Endometrium (tissue), 2 donors: ENCODE results near the gene SLIT3.

Source experiments
- FAIRE-seq: peaks from 2 replicates; lab custom pipeline; 2012; peaks lifted over from hg19 to GRCh38; lab: Jason Lieb, UNC
- donor health status: control.
- donor health status: control.

SLIT3 gene

DNA sequence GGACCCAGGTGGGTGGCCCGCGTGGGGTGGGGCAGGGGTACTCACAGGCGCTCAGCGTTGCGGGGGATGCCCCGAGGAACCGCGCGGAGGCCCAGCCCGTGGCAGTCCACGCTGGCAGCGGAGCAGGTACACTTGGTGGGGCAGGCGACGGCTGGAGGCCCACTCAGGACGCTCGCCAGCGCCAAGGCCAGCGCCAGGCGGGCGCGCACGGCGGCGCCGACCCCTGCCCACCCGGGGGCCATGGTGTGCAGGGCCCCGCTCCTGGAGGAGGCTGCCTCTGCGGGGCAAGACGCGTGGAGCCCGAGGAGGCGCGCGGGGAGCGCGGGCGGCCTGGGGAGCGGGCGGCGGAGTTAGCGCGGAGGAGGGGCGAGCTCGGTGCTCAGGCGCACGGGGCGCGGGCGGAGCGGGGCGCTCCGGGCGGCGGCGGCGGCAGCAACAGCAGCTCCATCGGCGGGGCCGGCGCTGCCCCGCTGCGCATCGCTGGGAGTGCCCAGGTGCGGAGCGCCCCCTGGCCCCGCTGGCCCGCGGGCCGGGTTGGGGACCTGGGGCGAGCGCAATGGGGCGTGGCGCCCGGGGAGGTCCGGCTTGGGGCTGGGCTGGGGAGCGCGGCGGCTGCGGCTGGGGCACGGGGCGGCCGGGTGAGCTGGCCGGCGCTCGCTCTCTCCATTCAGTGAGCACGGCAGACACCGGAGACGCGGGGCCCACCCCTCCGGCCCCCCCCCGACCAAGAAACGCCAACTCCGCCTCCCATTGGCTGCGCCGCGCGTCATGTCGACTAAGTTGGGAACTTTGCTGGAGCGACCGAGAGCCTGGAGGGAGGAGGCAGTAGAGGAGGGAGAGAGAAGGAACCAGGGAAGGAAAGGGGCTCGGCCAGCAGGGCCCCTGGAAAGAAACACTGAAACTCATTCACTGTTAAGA, at the start of gene SLIT3:
SLIT3 (minus strand) TSS at position 672 of the 918 bp plus-strand sequence; CDS start at position 242, 430 bp downstream.
- no peak for FAIRE-seq

DNA sequence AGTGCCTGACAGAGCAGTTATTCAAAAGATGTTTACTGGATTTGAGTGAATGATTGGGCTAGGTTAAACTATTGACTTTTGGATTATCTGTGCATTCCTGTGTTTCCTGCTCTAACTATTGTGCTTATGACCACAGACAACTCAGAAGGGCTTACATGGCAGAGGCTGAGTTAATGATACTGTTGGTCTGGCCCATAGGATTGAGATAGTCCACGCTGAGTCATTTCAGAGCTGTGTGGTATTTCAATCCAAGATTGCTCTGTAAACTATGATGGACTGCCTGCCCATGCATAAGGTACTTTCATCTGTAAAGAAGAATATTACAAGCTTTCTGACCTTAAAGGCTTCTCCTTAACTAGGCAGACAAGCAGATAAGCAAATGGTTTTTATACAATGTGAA, 49.1 kb upstream of the SLIT3 start:
- no peak for FAIRE-seq

DNA sequence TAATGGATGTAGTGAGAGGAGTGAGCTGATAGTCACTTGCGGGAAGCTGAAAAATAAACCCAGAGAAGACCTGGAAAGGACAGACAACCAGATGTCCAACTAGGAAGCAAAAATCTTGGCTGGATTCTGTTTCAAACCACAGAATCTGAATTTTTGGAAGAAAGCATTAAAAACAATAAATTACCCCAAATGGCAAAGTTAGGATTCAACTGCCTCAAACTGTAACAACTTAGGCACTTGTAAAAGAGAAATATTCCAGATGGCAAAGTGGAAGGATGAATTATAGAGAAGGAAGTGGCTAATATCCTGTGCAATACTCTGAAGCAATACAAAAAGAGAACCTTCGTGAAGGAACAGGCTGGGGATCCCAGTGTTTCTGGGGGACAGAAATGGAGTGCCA, 46.8 kb upstream of the SLIT3 start:
- FAIRE-seq = no peak

DNA sequence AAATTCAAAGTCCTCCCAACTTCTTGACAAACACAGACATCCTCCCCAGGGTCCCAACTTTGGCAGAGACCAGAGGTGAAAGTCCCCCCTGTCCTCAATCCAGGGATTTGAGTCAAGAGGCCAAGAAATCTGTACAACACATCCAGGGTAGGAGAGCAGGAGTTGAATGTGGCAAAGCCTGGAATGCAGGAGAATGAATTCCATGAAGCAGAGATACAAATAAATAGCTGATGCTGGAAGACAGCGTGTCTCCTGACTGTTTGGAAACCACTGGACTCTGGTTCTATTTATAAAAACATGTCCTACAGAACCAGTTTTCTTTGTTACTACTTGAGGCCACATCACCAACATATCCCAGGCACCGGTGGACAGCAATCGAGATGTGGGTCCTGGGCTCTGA, 43.7 kb upstream of the SLIT3 start:
- FAIRE-seq = no peak

DNA sequence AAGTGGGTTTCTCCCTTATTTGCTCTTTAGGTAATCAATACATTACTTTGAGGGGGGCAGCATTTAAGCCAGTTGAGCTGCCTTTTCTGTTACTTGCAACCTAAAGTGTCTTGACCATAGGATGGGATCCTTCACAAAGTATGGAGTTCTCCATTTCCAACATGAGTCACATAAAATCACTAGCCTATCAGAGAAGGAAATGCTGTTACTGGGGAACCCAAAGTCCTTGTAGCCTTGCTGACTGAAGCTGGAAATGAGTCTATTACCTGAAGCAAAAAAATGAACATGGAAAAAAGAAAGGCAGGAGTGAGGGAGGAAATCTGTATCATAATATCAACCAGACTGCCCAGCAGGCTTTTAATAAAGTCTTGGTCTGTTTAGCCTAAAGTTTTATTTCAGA, 42.8 kb upstream of the SLIT3 start:
- no peak for FAIRE-seq

DNA sequence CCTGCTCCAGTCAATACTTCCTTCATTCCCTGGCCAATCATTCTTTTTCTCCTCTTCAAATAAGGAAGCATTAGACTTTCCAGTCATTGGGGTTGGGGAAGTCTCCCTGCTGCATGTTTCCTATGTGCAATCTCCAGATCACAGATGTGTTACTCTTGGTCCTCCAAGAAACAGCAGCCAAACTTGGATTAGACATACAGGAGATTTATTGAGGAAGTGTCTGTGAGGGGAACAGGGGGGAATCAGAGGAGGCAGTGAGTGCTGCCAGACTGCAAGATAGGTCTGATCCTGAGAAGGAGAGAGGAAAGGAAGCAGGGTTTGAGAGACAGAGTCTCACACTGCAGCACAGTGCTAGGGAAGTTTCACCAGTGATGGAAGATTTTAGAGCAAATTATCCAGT, 40.6 kb upstream of the SLIT3 start:
- no peak for FAIRE-seq

DNA sequence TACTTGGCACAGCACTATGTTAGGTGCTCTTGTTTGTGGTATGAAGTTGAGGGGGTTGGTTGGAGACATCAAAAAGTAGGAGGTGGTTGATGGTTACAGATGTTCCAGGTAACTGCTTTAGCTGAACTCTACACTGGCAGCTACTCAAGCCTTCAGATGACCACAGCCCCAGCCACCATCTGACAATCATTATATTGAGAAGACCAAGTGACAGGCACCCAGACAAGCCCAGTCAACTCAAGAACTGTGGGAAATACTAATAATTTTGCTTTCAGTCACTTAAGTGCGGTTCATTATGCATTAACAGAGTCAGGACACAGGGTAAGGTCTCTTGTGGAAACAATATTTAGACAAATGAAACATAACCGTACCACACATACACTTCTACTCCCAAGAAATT, 38.9 kb upstream of the SLIT3 start:
- no peak for FAIRE-seq

DNA sequence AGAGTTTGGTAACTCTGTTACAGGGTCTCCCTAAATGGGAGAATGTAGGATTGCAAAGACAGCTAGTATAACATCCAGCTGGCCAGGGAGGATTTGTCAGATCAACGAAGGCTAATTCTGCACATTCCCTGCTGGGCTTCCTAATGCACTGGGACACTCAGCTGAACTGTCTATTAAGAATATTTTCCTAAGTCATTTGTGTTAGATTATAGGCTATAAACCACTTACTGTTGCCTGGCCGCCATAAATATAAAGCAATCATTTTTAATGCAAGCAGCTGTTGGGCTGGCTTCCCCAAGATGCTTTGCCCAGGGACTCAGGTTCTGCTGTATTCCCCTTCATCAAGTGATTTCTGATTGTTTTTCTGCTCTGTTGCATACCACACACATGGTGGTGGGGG, 35.3 kb upstream of the SLIT3 start:
- no peak for FAIRE-seq

DNA sequence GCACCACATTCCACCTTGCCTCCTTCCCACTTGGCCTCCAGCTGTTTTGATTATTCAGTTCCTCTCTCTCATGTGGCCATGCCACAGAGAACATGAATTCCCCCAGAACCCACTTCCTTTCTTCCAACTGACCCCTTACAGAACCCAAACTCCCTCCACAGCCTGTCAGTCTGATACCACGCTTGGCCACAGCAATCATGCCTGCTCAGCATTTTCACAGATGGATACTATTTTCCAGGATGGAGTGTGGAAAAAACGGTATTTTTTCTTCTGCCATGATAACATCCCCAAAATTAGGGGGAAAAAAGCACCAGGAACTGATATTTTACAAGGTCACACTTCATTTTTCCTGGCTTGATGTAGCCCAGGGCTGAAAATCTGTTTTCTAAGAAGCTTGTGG, 34.9 kb upstream of the SLIT3 start:
- FAIRE-seq = no peak

DNA sequence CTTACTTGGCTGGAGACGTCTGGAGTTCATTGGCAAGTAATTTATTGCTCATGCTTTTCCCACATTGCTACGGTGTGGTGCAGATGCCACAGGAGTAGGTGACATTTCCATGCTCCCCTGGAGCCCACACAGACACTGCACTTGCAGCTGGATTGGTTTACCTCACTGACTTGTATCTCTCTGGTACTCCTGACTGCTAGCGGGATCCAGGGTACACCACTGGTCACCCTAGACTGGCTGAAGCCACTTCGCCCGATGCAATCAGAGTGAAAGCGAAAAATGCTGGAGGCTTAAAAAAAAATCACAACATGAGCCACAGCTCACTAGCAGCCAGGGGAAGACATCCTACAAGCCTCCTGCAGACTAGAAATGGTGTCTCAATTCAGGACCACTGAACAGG, 32.6 kb upstream of the SLIT3 start:
- no peak for FAIRE-seq

DNA sequence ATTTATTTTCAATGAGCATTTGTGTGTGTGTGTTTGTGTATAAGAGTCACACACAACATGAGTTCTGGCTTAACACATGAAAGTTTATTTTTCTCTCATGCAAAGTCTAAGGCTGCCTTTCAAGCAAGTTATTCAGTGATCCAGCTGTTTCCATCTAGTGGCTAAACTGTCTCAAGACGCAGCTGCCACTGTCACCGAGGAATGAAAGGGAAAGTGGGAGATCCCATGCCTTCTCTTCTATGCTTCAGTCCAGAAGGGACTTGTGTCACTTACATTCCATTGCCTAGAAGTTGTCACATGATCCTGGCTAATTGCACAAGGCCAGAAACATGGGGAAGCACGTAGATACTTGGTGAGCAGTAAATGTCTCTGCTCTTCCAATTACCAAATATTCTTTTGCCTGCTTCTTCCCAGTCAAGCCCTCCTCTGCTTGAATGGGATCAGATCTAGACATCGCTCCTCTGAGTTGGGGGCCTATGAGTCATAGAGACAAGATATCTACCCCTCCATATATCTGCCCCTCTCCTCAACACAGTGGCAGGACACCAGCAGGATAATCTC, 30.4 kb upstream of the SLIT3 start:
- FAIRE-seq = no peak

DNA sequence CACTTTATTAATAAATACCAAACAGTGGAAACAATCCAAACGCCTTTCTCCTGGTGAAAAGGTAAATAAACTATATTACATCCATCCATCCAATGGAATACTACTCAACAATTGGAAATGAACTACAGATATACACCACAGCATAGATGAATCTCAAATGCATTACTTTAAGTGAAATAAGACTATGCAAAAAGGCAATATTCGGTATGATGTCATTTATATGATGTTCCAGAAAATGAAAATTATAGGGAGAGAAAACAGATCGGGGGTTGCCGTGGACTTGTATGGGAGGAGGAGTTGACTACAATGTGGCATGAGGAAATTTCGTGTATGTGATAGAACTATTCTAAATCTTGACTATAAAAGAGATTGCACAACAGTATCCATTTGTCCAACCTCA, 27.5 kb upstream of the SLIT3 start:
- FAIRE-seq = no peak

DNA sequence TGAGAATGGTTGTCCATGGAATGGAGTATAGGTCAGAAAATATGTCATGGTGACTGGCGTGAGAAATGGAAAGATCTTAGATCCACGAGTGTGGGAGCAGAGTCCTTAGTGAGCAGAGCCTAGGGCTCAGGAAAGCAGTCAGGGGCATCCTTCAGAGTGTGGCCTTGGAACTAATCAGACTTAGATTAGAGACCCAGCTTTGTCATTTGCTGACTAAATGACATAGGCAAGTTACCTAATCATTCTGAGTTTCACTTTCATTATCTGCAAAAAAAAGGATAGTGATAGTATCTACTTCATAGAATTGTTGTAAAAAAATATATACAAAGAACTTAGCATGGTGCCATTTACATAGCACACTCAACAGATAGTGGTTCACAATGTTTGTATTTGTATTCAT, 24.3 kb upstream of the SLIT3 start:
- FAIRE-seq = no peak

DNA sequence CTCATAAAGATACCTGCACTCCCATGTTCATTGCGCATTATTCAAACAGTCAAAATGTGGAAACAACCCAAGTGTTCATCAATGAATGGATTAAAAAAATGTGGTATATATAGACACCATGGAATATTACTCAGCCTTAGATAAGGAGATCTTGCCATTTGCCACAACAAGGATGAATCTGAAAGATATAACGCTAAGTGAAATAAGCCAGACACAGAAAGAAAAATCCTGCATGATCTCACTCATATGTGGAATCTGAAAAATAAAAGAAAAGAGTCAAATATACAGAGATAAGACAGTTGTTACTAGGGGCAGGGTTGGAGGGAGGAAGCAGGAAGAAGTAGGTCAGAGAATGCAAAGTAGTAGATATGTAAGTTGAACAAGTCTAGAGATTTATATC, 17.6 kb upstream of the SLIT3 start:
- no peak for FAIRE-seq

DNA sequence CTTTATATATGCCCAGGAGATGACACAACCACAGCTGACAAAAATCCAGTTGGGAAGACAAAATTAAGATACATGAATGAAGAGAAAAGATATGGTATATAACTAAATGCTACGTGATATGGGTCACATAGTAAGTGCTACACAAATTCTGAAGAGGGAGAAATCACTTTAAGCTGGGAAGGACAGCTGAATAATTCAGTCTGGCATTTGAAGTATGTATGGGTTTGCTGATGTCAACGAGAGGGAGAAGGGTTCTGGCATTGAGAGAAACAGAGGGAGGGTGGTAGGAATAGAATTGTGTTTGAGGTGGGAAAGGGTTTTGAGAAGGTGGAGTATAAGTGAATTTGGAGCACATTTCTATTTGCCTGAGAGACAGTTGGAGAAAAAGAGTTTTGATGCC, 6.7 kb upstream of the SLIT3 start:
- no peak for FAIRE-seq

DNA sequence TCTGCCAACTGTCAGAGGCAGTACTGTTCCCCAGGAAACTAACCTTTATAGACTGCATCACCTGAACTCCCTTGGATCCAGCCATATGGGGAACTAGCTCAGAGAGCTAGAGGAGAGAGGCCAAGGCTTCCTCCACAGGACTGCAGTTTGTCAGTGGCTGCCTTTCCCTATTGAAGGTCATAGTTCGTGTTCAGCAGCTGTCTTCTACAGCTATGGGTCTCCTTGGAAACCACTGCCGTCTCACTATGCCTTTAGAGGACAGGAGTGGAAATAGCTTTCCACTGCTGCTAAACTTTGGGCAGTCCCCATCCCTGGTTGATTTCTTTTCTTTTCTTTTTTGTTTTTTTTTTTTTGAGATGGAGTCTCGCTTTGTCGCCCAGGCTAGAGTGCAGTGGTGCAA, 4.4 kb upstream of the SLIT3 start:
- no peak for FAIRE-seq

DNA sequence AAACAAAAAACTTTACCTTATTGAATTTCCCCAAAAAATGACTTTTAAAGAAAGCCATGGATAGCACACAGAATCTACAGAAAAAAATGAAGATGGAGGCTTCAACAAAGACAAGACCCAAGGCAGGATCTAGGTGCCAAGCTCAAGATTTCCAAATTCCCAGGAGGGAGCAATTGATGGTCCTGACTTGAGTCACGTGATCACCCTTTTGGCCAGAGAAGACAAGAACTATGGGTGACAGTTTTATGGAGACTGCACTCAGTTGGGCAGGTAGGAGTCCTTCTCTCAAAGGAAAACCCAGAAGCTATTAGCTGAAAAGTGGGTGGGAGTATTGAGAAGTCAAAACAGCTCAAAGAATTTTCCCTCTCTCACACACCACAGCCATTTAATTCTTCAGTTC, 3.2 kb upstream of the SLIT3 start:
- no peak for FAIRE-seq

DNA sequence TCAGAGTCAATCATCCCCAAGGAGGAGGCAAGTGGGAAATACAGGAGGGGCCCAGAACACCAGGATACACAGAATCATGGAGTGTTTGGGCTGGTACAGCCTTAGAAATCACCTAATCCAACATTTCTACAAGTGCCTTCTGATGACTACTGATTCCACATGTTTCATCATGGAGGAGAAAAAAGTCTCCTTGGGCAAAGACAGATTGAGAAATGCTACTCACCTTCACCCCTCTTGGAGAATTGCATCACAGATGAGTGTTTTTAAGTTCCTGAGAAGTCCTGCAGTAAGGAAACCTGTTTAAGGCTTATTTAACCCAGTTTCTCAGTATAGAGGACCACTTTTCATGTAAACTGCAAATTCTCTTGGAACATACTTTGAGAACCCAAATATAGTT, 2.2 kb upstream of the SLIT3 start:
- FAIRE-seq = no peak

DNA sequence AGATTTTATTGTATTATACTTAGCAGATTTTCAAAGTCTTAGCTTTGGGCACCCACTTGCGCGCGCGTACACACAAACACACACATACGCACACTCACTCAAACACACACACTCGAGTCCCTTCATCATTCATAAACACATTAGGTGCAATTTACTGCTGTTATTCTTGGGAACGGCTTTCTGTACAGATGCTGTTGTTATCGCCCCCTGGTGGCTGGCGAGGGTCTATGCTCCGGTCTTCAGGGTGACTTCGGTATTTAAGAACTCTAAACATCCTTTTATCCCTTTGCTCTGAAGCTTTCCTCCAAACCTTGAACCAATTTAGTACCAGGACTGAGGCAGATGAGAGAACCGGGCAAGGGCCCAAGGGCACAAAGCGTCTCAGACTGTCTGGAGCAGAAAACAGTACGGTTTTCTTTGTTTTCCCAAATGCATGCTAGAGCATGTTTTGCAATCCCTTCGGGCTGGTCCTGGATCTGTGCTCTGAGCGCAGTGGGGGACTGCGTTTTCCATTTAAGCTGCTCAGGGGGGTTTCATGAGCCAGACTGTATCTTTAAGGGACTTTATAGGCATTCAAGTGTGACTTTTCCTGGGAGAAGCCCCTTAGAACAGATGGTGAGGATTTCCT, 1.7 kb upstream of the SLIT3 start:
- peak; percentile 66 for FAIRE-seq

DNA sequence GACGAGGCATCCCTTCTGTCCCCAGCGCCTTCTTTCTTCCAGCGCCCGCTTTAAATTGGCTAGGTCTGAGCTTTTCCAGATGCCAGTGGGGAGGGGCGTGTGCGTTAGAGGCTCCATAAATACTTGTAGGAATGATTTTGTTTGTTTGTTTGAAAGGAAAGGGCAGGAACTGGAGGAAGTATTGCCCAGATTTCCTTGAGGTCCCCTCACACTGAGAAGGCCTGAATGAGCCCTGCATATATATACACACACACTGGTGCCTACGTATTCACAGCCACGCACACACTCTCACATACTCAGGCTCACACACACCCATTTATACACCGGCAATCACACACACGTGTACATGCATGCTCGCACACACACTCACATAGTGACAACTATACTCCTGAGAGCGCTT, 1.0 kb upstream of the SLIT3 start:
- FAIRE-seq = no peak

DNA sequence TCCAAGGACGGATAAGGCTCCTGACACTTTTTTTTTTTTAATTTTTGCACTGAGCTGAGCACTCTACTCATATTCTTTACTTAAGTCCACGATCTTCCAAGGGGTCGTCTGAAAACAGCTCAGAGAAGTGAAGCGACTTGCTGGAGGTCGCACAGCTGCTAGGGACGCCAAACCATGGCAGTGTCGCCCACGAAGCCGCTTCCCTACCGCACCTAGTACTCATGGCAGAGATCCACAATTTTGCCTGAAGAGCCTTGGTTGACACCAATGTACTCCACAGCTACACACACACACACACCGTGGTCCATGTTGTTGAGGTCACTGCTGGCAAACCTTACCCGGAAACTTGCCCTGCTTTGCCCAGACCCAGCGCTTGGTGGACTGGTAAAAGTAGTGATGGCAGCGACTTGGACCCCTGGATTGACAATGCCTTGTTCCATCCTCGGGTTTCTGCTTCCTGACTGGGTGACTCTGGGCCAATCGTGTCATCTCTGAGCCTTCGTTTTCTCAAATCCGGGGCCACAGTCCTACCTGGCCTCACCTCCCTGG, 521 bp upstream of the SLIT3 start:
- FAIRE-seq = no peak

DNA sequence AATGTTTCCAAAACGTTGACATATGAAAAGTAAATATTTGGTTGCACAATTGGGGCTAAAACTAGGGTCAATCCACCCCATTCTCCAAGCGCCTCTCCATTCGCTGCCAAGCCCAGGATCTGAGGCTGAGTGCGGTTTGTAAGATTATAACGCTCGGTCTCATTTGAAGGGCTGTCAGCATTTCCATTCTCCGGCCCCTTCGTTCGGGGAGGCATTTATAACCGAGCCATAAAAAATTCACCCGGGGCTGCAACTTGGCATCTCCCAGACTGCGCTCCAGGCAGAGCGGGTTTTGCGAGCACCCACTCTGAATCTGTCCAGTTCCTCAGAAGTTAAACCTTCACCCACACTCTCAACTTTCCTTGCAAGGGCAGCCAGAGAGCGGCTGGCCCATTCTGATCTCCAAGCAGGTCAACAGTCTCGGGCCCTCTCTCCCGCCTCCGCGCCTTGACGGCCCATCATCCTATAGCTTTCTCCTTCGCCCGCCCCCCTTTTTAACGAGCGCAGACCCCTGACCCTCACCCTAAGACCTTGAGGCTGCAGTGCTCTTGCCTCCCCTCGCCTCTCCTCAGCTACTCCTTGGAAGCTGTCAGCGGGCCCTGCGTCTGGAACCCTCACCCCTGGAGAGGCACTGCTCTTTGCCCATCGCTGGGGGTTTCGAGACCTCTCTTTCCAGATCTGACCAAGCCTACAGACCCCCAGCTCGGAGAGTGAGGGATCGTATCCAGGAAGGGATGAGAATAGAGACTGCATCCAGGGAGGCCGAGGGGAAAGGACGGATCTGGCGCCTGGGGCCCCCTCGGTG, 1.1 kb downstream of the SLIT3 start:
- no peak for FAIRE-seq
